ENCODE results near the gene ALX4. TPM values are rescaled to one million over a fixed set of nuclear protein-coding genes. Genes with fewer than 3 reads are reported as not detected.

The ALX4 gene
- polyA plus RNA-seq, 1 of the 3 experiments (the other 2 are of a cell fraction), result under 0.01 TPM

DNA sequence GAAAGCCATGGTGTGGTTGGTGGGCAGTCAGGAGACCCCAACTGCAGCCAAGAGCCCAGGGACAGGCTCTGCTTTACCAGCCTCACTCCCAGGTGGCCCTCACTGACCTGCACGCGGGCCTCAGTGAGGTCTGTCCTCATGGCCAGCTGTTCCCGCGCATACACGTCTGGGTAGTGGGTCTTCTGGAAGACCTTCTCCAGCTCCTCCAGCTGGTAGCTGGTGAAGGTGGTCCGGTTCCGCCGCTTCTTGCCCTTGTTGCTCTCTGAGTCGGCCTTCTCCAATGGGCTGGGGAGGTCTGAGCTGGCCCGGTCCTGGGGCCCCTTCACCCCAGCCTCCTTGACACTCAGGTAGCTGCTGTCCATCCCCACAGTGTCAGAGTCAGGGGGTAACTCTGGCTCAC, 34.7 kb downstream of the ALX4 start:
- Histone ChIP-seq H3K4me2 (no peak overlapping the region), H3K27me3 (ENCODE audit: insufficient read depth) (no peaks in the 10 kb centered on the region), H3K9me2 (no peaks in the 10 kb centered on the region), H3K27ac (ENCODE audit: low read depth in 2 of 2, low read length in 1 of 2) (no peak overlapping the region), H3K4me3 (ENCODE audit: low read depth in 2 of 2, low read length in 1 of 2) (no peak overlapping the region), H3K9me3 (no peaks in the 10 kb centered on the region), H3K4me1 (ENCODE audit: control insufficient read depth in 1 of 2, insufficient read depth in 2 of 2, low read depth in 1 of 2, low read length in 1 of 2) (peaks cover under 1 to 10% of the 10 kb centered on the region in 2 experiments; a peak in 2 of 4 replicates), H3K9ac (no peak overlapping the region), H4K20me1 (ENCODE audit: insufficient read depth) (no peaks in the 10 kb centered on the region), H2AFZ (ENCODE audit: low read depth) (no peak overlapping the region), H3K36me3 (replicated peaks in 1 of 2; ENCODE audit: control insufficient read depth in 1 of 2, insufficient read depth in 2 of 2, low read length in 1 of 2) (no peaks in the 10 kb centered on the region), H3K79me2 (ENCODE audit: insufficient read depth) (no peaks in the 10 kb centered on the region), H3F3A (replicated peaks; ENCODE audit: insufficient read depth) (no peaks in the 10 kb centered on the region)
- TF ChIP-seq ZBTB33 (IDR thresholded peaks at IDR 0.05; ENCODE audit: borderline replicate concordance, low read depth) (no peak), NRF1 (IDR thresholded peaks at IDR 0.05; ENCODE audit: low read depth, low read length) (no peak), ELF1 (IDR thresholded peaks at IDR 0.05) (no peak), TEAD4 (IDR thresholded peaks at IDR 0.05; ENCODE audit: borderline replicate concordance, insufficient read depth) (no peak), MEF2A (IDR thresholded peaks at IDR 0.05; ENCODE audit: borderline replicate concordance, low read depth) (no peak)
- TF ChIP-seq, protein P1, sequence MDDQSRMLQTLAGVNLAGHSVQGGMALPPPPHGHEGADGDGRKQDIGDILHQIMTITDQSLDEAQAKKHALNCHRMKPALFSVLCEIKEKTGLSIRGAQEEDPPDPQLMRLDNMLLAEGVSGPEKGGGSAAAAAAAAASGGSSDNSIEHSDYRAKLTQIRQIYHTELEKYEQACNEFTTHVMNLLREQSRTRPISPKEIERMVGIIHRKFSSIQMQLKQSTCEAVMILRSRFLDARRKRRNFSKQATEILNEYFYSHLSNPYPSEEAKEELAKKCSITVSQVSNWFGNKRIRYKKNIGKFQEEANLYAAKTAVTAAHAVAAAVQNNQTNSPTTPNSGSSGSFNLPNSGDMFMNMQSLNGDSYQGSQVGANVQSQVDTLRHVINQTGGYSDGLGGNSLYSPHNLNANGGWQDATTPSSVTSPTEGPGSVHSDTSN (IDR thresholded peaks at IDR 0.05), result no peak
- DNase-seq, result no peak
- ChIA-PET CTCF (interaction anchor here (0.9 to 4.1 kb wide), 3 partner anchors 11 to 661 kb away, joined by 3 to 27 read pairs (median 4); no protein-coding TSS in a partner anchor), POLR2A (no interaction called here)
- 91% methylated on average over 8 of the region's 10 CpGs for WGBS (ENCODE audit: low lambda C conversion rate)

GRCh38 chr11:44274404-44274803, 35.5 kb downstream of the ALX4 start:
- 50% methylated on average over 1 of the region's 1 CpG for WGBS (ENCODE audit: low lambda C conversion rate)
- no peaks in the 10 kb centered on the region for H3K9me3 ChIP-seq
- no peaks in the 10 kb centered on the region for H3K27me3 ChIP-seq (ENCODE audit: insufficient read depth)
- POLR2A ChIA-PET, result no interaction called here
- CTCF ChIA-PET, result interaction anchor here (0.8 kb wide), 1 partner anchor 165 kb away, joined by 3 read pairs; no protein-coding TSS in a partner anchor
- H3K36me3 ChIP-seq (replicated peaks in 1 of 2; ENCODE audit: control insufficient read depth in 1 of 2, insufficient read depth in 2 of 2, low read length in 1 of 2), result no peaks in the 10 kb centered on the region
- no peaks in the 10 kb centered on the region for H3F3A ChIP-seq (replicated peaks; ENCODE audit: insufficient read depth)
- DNase-seq, result no peak
- H3K79me2 ChIP-seq (ENCODE audit: insufficient read depth), result no peaks in the 10 kb centered on the region
- H3K27ac ChIP-seq (ENCODE audit: low read depth in 2 of 2, low read length in 1 of 2), result no peak overlapping the region
- no peaks in the 10 kb centered on the region for H4K20me1 ChIP-seq (ENCODE audit: insufficient read depth)
- H2AFZ ChIP-seq (ENCODE audit: low read depth), result no peak overlapping the region
- no peaks in the 10 kb centered on the region for H3K9me2 ChIP-seq
- no peak overlapping the region for H3K9ac ChIP-seq
- no peak overlapping the region for H3K4me2 ChIP-seq
- H3K4me1 ChIP-seq (ENCODE audit: control insufficient read depth in 1 of 2, insufficient read depth in 2 of 2, low read depth in 1 of 2, low read length in 1 of 2), result peaks cover 9 to 10% of the 10 kb centered on the region in 2 experiments; a peak in 3 of 4 replicates
- no peak overlapping the region for H3K4me3 ChIP-seq (ENCODE audit: low read depth in 2 of 2, low read length in 1 of 2)
- TF ChIP-seq, protein P2, sequence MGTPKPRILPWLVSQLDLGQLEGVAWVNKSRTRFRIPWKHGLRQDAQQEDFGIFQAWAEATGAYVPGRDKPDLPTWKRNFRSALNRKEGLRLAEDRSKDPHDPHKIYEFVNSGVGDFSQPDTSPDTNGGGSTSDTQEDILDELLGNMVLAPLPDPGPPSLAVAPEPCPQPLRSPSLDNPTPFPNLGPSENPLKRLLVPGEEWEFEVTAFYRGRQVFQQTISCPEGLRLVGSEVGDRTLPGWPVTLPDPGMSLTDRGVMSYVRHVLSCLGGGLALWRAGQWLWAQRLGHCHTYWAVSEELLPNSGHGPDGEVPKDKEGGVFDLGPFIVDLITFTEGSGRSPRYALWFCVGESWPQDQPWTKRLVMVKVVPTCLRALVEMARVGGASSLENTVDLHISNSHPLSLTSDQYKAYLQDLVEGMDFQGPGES (IDR thresholded peaks at IDR 0.05; ENCODE audit: low read depth, low read length), result no peak
- TF ChIP-seq, protein P3, sequence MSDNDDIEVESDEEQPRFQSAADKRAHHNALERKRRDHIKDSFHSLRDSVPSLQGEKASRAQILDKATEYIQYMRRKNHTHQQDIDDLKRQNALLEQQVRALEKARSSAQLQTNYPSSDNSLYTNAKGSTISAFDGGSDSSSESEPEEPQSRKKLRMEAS (IDR thresholded peaks at IDR 0.05; ENCODE audit: low read depth), result no peak
- no peak for TF ChIP-seq ELF1 (IDR thresholded peaks at IDR 0.05)
- TF ChIP-seq RAD21 (IDR thresholded peaks at IDR 0.05; ENCODE audit: low read length), result no peak
- TF ChIP-seq RCOR1 (IDR thresholded peaks at IDR 0.05; ENCODE audit: low read length), result no peak
- TF ChIP-seq, protein P4, sequence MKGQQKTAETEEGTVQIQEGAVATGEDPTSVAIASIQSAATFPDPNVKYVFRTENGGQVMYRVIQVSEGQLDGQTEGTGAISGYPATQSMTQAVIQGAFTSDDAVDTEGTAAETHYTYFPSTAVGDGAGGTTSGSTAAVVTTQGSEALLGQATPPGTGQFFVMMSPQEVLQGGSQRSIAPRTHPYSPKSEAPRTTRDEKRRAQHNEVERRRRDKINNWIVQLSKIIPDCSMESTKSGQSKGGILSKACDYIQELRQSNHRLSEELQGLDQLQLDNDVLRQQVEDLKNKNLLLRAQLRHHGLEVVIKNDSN (IDR thresholded peaks at IDR 0.05; ENCODE audit: borderline replicate concordance, low read depth), result no peak
- TF ChIP-seq REST (IDR thresholded peaks at IDR 0.05; ENCODE audit: low read depth, low read length), result no peak
- no peak for TF ChIP-seq RXRA (IDR thresholded peaks at IDR 0.05; ENCODE audit: borderline replicate concordance, low read depth)
- TF ChIP-seq RFX5 (IDR thresholded peaks at IDR 0.05; ENCODE audit: low read length), result no peak
- TF ChIP-seq SIN3A (IDR thresholded peaks at IDR 0.05; ENCODE audit: borderline replicate concordance, low read depth, low read length), result no peak
- TF ChIP-seq TEAD4 (IDR thresholded peaks at IDR 0.05; ENCODE audit: borderline replicate concordance, insufficient read depth), result no peak
- no peak for TF ChIP-seq GATA2 (CRISPR knock-in tag; IDR thresholded peaks at IDR 0.05)
- TF ChIP-seq NRF1 (IDR thresholded peaks at IDR 0.05; ENCODE audit: low read depth, low read length), result no peak
- TF ChIP-seq, protein P5, sequence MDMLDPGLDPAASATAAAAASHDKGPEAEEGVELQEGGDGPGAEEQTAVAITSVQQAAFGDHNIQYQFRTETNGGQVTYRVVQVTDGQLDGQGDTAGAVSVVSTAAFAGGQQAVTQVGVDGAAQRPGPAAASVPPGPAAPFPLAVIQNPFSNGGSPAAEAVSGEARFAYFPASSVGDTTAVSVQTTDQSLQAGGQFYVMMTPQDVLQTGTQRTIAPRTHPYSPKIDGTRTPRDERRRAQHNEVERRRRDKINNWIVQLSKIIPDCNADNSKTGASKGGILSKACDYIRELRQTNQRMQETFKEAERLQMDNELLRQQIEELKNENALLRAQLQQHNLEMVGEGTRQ (IDR thresholded peaks at IDR 0.05; ENCODE audit: borderline replicate concordance, low read depth, low read length), result no peak

Data from SK-N-SH (cell line).